SK-N-SH (cell line): ENCODE results near the gene CD24.

Source experiments
- MXI1 ChIP-seq: IDR thresholded peaks from 2 replicates; pipeline ENCODE4 v1.6.1; 2012; ENCODE audit warnings: mild to moderate bottlenecking, low read depth, low read length, improper control_type of control experiment
- TAF1 ChIP-seq: IDR thresholded peaks from 2 replicates; pipeline ENCODE4 v1.6.1; 2012; ENCODE audit warnings: low read depth, mild to moderate bottlenecking, low read length, moderate library complexity, borderline replicate concordance

DNA sequence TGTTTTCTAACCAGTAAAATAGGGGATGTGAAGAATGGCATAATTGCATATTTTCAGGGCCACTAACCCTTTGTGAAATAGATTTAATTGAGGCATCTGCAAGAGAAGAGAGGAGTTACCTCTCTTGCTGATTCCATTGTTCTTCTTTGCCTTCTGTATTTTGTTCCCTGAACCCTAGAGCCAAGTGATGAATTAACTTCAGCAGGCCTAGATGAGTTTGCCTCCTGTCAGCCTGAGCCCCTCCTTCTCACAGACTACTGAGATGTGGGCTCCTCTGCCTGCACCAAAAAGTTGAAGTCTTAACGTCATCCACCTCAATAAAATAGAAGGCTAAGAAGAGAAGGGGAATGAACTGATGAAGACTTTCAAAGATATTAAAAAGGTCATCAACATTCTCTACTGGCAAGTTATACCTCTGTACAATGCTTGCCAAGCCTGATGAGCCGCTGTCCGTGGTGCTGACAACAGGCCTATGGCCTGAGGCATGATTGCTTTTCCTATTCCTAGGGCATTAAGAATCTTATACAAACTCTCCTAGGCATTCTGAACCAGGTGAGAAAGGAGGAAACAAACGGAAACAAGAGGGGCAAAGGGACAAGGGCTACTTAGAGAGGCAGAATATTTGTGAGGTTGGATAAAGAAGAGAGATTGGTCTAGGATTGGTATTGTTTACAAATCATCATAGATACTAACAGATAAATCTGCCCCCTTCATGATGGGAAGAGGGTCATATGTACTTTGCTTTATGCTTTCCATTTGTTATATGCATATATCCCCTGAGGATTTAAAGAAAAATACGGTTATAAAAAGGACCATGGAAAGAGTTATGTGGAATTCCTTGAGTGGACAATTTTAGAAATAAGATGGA lies 46.8 kb downstream of the CD24 start:
- TF ChIP-seq MXI1 (no peak), TAF1 (no peak)
